T-helper 2 cell treated with Interferon-gamma antibody and Interleukin-4, amounts not matched to agents 100 ng/mL and 5 ng/mL, for 36 hours (primary cell): ENCODE measurements around the gene TDRD10. TPM values are rescaled to one million over a fixed set of nuclear protein-coding genes. Genes with fewer than 3 reads are reported as not detected.
"Not testable (repeated sequence)": the region's sequence is repeated elsewhere in the genome, so short reads cannot be mapped to it uniquely, and the experiment has no call there.

Source experiments
- intact Hi-C: fragments of 100-400 bp; cut with micrococcal nuclease; formaldehyde crosslinking; loops from one replicate; pipeline ENCODE4 v1.15.1; 2023
- total RNA-seq: library from RNA; stranded (reverse); gene quantifications from 2 replicates; pipeline ENCODE4 v1.2.3, GENCODE V29; 2022

Gene TDRD10
- total RNA-seq, 1 donor from 2014 or later: not detected

DNA sequence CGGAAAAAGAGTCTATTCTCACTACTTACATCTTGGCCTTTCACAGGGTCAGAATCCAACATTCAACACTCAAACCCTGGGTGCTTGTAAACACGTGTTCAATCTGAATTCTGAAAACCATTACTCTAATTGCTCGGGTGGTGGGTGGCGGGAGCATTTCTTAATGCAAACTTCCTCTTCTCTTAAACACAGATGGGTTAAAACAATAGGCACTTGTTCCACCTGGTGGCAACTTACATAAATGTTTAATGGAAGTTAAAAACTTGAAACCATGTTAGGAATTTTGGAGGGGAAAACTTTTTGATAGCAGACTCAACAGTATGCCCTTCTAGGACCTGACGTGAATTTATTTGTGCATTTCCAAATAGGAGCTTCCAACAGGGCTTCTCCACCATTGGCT lies 23.4 kb upstream of the TDRD10 start:
- intact Hi-C loops: loop anchor here (1.0 to 5.0 kb wide), 3 partner anchors 73 to 400 kb away; partner anchors contain the start of gene IL6R

DNA sequence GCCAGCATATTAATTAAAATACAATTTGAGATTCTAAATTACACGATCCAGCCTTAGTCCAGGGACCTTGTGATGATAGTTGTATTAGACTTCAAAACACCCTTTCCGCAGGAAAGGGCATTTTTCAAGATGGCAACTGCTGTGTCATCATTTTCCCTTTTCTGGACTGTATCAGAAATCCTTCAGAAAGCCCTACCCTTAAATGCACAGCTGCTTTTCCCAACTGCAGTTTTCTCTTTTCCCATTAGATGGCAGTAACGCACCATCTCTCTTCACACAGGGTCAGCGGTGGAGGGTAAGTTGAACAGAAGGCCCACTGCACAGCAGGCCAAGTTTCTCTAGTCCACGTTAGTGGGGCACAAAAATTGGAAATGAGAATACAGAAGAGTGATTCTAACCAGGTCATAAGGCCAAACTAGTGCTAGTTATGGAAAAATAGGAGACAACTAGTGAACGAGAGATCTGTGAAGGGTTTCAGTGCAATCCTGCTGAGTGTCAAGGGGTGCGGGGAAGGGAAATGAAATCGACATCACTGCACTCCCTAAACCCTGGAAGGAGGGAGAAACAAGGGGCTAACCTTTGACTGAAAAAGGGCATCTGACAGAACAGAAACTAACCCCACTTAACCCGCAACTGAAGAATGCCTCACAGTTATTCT lies 22.1 kb upstream of the TDRD10 start:
- intact Hi-C loops: loop anchor here (1.0 to 5.0 kb wide), 4 partner anchors 66 to 398 kb away; no protein-coding TSS in a partner anchor

DNA sequence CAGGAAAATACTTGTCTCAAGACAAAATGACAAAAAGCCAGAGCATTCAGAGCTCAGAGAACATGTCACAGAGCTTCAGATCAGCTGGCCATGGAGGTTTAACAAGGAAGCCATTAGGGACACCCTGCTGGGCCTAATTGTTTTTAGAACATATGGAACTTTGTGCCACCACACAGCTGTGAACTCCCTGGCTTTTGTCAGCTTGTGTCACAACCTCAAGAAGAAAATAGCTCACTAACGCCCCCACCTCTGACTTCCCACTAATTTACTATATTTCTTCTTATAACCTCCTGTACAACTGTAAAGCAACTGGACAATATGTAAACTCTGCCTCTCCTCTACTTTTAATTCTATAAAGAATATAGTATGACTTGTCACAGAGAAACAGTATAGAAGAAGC lies 21.0 kb upstream of the TDRD10 start:
- intact Hi-C loops: loop anchor here (5.0 kb wide), 1 partner anchor 191 kb away; no protein-coding TSS in a partner anchor

DNA sequence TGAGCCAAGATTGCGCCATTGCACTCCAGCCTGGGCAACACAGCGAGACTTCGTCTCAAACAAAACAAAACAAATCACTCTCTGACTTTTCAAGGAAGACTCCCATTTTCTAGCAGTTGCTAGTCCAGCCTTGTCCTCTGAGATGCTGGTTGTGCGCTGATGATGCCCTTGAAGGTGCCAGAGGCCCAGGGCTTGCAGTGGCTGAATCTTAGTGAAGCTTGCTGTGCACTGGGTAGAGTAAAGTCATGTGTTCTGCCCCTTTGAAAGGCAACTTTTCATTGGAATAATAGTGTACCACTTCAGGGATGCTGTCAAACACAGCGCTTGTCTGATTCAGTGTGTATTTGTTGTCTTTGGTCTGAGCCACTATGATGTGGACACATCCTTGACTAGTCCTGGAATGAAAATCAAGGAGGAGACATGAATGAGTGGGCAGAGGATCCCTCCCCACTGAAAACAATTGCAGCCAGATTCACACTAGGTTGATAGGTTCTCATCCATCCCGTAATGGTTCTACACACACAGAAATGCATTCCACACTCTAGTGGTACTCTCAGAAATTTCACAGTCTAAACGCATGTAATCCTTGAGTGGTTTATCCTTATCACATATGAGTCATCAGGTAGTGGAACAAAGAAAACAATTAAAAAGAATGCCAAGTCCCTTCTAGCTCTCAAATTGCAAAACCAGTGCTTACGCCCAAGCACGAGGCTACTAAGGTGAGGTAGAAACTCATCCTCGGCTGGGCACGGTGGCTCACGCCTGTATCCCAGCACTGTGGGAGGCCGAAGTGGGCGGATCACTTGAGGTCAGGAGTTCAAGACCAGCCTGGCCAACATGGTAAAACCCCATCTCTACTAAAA lies 17.8 kb upstream of the TDRD10 start:
- intact Hi-C loops: loop anchor here (5.0 kb wide), 1 partner anchor 188 kb away; no protein-coding TSS in a partner anchor

DNA sequence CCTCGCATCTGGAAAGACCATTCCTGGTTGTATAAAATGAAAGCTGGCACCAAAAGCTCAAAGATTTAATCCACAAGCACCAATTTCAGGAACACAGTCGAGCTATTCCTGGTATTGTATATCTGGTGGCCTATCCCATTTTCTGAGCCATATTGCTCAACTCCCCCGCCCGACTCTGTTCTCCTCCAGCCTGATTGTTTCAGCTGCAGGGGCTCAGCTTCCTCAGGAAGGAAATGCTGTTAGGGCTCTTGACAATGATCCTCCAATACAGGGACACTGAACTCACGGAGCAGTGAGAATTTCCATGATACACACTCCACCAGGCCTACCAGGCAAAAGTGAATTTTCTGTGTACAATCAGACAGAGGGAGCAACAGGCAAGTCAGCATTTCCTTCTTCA lies 16.9 kb upstream of the TDRD10 start:
- intact Hi-C loops: no loop called here

DNA sequence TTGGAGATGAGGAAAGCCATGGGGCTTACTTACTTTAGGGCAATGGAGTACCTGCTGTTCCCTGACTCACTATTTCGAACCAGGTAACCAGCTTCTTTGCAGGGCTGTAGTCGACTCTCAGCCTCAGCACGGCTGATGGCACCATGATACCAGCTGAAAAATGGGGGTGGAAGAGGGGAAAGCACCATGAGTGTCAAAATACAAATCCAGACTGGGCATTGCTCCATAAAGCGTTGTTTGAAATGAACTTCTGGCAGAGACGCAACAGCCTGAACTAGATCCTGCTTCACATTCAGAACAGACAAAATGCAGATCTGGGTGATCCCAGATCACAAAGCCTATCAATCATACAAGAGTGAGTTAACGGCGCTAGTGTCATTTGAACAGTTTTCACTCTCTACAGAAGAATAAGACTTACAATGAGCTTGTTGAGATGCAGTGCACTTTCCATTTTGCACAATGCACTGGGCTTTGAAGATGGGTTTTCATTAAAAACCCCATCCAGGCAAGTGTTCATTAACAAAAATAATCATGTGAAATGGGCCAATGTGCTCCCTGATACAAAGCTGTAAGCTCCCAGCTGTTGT lies 16.0 kb upstream of the TDRD10 start:
- intact Hi-C loops: no loop called here

DNA sequence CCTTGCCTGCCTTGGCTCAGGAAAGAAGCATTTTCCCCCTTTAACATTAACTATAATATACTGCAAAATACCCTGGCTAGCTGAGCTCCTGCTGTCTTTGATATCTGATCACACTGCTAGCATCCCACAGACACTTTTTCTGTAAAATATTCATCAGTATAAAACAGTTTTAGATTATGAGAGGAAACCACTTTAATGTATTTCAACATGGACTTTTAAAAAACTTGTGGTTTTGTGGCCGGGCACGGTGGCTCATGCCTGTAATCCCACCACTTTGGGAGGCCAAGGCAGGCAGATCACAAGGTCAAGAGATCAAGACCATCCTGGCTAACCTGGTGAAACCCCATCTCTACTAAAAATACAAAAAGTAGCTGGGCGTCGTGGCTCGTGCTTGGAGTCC lies 15.3 kb upstream of the TDRD10 start:
- intact Hi-C loops: not testable (repeated sequence)

DNA sequence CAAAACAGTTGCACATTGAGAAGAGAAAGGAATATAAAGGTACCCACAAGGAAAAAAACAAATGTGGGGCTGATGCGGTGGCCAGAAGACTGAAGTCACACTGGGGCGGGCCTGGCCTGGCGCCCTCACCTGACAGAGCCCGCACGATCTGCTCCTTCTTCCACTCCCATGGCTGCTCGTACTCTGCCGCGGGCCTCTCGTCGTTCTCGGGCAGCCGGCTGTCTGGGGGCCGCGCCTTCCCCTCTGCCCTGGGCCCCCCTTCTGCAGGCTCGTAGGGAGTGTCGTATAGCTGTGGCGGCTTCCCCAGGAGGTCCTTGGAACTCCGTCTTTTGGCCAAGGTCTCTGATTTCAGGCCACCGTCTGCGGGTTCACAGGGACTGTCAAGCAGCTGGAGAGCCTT lies 13.1 kb upstream of the TDRD10 start:
- intact Hi-C loops: no loop called here

DNA sequence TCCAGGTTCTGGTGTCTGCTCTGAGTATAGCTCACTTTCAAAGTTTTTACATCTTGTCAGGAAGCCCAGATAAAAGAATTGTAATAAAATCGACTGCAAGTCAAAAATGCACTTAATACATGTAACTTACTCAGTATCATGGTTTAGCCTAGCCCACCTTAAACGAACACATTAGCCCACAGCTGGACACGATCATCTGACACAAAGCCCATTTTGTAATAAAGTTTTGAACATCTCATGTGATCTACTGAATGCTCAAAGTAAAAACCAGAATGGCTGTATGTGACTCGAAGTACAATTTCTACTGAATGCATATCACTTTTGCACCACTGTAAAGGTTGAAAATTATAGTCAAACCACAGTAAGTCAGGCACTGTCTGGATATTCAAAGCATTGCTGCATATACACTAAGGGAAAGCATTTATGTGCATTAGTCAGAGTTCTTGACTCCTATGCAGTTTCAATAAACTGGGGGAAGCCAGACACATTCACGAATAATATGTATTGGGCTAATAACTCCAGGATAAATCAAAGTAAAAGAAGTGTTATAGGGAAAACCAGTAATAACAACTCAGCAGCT lies 12.2 kb upstream of the TDRD10 start:
- intact Hi-C loops: no loop called here

DNA sequence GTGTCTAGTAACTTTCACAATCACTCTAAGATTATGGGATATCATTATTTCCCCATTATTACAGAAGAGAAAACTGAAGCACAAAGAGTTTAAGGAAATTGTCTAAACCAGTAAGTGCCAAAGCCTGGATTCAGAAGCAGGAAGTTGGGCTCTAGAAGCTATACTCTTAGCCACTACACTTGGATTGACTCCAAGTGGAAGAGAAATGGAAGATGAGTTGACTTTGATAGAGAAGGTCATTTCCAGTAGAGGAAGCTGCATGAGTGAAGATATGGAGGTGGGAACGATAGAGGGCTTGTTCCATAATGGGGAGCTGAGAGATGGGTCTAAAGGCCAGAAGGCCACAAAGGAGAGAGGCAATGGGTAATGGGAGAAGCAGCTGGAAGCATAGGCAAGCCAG lies 11.7 kb upstream of the TDRD10 start:
- intact Hi-C loops: no loop called here

DNA sequence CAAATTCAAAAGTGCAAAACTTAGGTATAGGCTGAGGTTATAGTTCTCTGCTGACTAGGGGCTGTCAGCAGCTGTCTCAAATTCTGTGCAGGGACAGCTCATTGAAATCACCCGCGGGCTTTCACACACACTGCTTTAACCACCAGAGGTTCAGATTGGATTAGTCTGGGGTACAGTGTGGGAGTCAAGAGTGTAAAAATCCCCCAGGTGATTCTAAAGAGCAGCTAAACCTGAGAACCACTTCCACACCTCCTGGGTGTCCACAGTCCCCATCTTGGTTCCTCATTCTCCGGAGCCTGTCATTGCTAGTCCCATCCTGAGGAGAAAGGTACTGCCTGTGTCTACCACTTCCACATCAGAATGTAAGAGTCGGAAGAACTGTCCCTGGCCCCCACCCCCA lies 9.9 kb upstream of the TDRD10 start:
- intact Hi-C loops: no loop called here

DNA sequence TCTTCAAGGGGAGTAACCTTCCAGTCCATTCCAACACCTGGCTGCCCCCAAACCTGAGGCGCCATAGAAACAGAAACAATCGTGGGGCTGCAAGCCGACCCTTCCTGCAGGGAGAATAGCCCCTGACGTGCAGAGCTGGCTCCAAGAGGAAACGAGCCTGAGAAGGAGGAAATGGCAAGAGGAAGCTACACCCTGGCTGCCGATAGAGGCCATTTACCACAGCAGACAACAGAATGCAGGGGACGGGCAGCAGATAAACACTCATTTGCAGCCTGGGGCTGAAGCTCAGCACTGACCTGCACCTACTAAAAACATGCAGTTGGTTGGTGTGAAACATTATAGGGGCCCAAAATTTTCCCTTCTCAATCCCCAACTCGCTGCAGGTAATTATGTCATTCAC lies 8.7 kb upstream of the TDRD10 start:
- intact Hi-C loops: no loop called here

DNA sequence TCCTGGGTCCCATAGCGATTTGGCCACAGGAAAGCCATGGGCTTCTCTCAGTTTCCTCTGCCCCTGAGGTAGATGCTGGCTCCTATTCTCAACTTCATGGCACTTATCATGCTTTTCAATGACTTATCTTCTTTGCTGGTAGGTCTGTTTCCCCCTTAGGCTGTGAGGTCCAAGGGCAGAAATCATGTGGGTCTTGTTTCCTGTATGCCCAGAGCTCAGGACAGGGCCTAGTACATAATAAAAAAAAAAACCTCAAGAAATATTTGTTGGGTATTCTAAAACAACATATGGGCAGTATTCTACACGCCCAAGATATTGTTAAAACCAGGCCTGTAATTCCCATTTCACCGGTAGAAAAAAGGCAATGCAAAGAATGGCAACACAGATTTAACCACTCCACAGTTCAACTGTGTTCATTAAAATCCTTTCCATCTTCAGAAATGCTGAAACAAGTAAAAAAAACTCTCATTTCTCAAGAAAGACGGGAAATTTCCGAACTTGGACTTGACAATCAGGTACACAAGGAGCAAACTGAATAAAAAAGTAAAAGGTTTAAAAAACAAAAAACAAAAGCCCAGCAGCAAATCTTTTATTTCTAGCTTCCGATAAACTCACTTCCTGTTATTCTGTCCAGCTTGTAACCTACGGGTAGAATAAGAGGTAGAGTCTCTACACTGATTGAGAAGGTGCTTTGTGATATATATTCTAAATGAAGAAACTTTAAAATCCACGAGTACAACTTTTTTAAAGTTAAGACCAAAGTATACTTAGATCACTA lies 6.3 kb upstream of the TDRD10 start:
- intact Hi-C loops: no loop called here

DNA sequence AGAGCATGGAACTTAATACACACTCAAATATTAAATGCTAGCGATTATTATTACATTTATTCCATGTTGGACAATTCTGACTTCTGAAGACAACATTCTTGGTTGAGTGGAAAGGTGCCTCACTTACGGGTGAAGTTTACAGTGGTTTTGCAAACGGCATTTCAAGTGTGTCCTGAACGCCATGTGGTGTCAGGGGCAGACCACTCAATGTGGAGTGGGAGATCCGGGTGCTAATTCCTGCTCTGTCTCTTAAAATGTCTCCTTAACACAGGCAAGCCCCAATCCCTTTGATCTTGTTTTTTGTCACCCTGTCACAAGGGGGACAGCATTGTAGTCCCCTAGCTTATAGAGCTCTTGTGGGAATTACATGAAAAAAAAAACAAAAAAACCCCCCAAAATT lies 5.6 kb upstream of the TDRD10 start:
- intact Hi-C loops: no loop called here

DNA sequence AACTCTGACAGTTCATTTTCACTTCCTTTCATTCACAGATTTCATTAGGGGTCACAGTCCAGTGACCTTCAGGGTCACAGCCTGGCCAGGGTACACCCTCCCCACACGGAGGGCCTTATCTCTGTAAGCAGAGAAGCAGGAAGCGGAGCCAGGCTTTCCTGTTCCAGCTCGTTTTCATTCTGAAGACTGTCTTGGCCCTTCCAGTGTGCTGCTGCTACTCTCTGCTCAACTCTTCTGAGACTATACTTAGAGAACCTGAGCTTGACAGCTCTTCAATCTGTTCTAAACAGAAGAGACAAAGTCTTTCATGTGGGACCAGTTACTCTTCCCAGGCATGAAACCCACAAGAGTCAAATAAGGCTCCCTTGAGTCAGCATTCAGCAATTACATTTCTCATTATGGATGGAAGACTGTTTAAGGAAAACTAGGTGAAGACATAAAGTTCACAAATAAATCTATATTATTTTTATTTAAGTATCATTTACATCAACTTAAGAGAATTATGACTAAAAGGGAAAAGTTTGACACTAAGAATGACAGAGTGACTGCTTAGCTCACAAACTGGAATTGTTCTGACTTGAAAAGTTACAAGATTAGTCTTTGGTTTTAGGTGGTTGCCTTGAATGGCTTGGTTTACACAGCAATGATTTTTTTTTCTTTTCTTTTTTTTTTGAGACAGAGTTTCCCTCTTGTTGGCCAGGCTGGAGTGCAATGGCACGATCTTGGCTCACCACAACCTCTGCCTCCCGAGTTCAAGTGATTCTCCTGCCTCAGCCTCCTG lies 4.8 kb upstream of the TDRD10 start:
- intact Hi-C loops: no loop called here

DNA sequence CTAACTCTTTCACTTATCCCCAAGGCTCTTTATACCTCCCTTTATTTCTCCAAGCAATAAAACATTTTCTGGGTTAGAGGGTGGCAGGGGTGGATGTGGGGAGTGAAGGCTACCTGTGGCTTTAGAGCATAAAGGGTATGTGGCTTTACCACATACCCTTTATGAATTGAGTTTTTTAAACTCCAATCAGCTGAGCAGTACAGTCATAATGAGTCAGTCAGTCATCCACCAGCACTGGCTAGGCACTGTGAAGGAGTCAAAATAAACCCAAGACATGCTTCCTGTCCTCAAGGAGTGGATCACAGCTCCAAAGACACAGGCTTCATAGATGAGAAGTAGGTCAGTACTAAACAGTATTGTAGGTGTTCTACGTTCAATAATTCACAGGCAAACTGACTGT lies 2.6 kb upstream of the TDRD10 start:
- intact Hi-C loops: no loop called here

DNA sequence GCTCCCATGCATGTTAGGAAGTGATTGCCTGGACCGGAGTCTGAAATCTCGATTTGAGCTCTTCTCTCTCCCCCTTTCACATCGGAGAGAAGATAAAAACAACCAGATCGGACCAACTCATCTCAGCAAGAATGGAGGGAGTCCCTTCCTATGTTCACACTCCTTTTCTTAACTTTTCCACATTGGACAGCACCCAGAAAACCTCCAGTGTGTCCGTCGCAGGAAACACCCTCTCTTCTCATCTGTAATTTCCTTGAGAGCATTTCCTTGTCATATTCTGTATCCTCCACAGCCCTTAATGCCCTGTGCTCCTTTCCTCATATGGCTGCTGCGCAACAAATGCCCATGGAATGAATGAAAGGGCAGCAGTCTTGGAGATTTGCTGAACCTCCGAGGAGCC lies 1.5 kb upstream of the TDRD10 start:
- intact Hi-C loops: no loop called here

DNA sequence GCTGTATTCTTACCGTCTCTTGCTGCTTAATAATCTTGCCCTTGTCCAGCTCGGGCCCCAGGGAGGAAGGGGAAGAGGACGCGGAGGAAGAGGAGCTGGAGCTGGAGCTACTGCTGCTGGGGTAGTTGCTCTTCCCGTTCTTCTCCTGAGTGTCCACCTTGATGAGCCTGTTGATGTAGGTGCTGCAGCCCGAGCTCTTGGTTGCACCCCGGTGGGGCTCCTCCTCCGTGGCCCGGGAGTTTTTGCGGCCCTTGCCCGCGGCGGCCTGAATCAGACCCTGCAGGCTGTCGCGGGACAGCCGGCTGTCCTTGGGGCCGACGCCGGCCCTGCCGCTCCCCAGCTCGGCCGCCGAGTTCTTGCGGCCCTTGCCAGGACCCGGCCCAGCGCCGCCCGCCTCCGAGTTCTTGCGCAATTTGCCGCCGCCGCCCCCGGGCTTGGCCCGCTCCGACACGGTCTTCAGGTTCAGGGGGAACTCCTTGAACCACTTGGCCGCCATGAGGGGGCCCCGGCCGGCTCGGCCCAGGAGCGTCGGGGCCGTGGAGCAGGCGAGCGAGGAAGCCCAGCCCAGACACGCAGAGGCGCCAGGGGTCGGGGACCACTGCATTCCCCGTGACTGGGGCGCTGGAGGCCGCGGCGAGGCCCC lies 475 bp upstream of the TDRD10 start:
- intact Hi-C loops: no loop called here

DNA sequence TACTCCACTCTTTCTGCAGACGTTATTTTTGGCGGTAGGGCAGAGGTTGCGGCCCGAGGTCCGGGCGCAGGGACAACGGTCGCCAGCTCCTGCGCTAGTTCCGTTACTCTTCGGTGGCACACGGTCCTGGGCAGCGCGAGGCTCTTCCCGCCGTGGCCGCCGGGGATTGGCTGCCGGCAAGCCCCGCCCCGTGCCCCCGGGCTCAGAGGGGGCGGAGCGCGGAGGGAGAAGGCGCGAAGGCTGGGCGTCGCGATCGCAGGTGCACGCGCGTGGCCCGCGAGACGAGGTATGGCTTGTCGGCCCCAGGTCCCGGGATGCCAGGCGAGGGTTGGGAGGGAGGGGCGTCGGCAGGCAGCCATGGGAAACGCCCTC lies 711 bp downstream of the TDRD10 start:
- intact Hi-C loops: no loop called here

DNA sequence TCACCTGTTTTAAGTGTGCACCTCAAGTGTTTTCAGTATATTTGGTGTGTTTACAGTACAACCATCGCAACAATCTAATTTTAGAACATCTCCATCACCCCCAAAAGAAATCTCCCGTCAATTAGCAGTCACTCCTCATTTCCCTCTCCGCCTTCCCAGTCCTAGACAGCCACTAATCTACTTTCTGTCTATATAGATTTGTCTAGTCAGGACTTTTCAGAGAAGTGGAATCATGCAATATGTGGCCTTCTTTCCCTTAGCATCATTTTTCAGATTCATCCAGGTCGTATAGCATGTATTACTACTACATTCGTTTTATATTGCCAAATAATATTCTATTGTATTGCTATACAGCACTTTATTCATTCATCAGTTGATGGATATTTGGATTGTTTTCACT lies 1.9 kb downstream of the TDRD10 start:
- intact Hi-C loops: no loop called here
